Keratinocyte (primary cell): ENCODE measurements around the gene TLR8. TPM values are rescaled to one million over a fixed set of nuclear protein-coding genes. Genes with fewer than 3 reads are reported as not detected.

Source experiments
- DNase-seq: peaks from one replicate; pipeline ENCODE4 v3.0.0-alpha.2; 2011; ENCODE audit warnings: low read depth, missing footprints, low spot score
- FAIRE-seq: peaks from 2 replicates; lab custom pipeline; 2011; peaks lifted over from hg19 to GRCh38; lab: Jason Lieb, UNC
- H2AFZ ChIP-seq: 2 replicates; pipeline ENCODE4 v1.6.0; 2012; ENCODE audit warnings: low read length, control low read depth, inconsistent platforms; ENCODE audit not compliant: control insufficient read depth
- H3K27ac ChIP-seq: 2 replicates; pipeline ENCODE4 v1.5.1; 2011; ENCODE audit warnings: low read length; ENCODE audit not compliant: control insufficient read depth, insufficient read depth
- H3K27me3 ChIP-seq: 3 replicates; pipeline ENCODE4 v1.6.0; 2011; ENCODE audit warnings: low read length; ENCODE audit not compliant: control insufficient read depth, insufficient read depth; ENCODE audit errors: extremely low read depth
- H3K36me3 ChIP-seq, 2 experiments: 2 replicates in 1 of 2; 3 replicates in 1 of 2; pipeline ENCODE4 v1.5.1; 2011; ENCODE audit warnings: low read length in 2 of 2, mild to moderate bottlenecking in 1 of 2; ENCODE audit not compliant: control insufficient read depth in 2 of 2, insufficient read depth in 2 of 2; ENCODE audit errors: extremely low read depth in 1 of 2
- H3K4me1 ChIP-seq: 3 replicates; pipeline ENCODE4 v1.5.1; 2011; ENCODE audit warnings: low read length; ENCODE audit not compliant: control insufficient read depth, insufficient read depth; ENCODE audit errors: extremely low read depth
- H3K4me2 ChIP-seq: 3 replicates; pipeline ENCODE4 v1.6.0; 2011; ENCODE audit warnings: low read depth, low read length; ENCODE audit not compliant: control insufficient read depth, insufficient read depth; ENCODE audit errors: extremely low read depth
- H3K4me3 ChIP-seq, 3 experiments: fragments of 200-600 bp in 1 of 3; sonication (generic) in 1 of 3; 2 replicates in 2 of 3; 3 replicates in 1 of 3; pipeline ENCODE4 v1.5.1; 2011 to 2016; ENCODE audit warnings: low read length in 3 of 3, mild to moderate bottlenecking in 3 of 3, control low read depth in 2 of 3, inconsistent platforms in 1 of 3, low read depth in 1 of 3, mixed read lengths in 1 of 3, mixed run types in 1 of 3, moderate library complexity in 1 of 3; ENCODE audit not compliant: control insufficient read depth in 2 of 3, insufficient read depth in 2 of 3; ENCODE audit errors: extremely low read depth in 1 of 3
- H3K79me2 ChIP-seq: 2 replicates; pipeline ENCODE4 v1.6.0; 2012; ENCODE audit warnings: low read length; ENCODE audit not compliant: control insufficient read depth, insufficient read depth
- H3K9ac ChIP-seq: 3 replicates; pipeline ENCODE4 v1.6.0; 2011; ENCODE audit warnings: low read length; ENCODE audit not compliant: control insufficient read depth, insufficient read depth; ENCODE audit errors: extremely low read depth
- H3K9me1 ChIP-seq: 3 replicates; pipeline ENCODE4 v1.6.0; 2011; ENCODE audit warnings: low read length; ENCODE audit not compliant: control insufficient read depth, insufficient read depth; ENCODE audit errors: extremely low read depth
- H3K9me3 ChIP-seq: 2 replicates; pipeline ENCODE4 v1.5.1; 2012; ENCODE audit warnings: low read depth, low read length; ENCODE audit not compliant: control insufficient read depth
- H4K20me1 ChIP-seq: 3 replicates; pipeline ENCODE4 v1.6.0; 2011; ENCODE audit warnings: low read length; ENCODE audit not compliant: control insufficient read depth, insufficient read depth; ENCODE audit errors: extremely low read depth
- EZH2 ChIP-seq: IDR thresholded peaks from one replicate; pipeline ENCODE4 v1.6.1; 2012; ENCODE audit warnings: inconsistent platforms, mild to moderate bottlenecking, low read length, moderate library complexity
- dilution Hi-C: fragments of 300-500 bp; cut with MboI; formaldehyde crosslinking; loops from one replicate; pipeline ENCODE4 v1.7.0; 2020; ENCODE audit warnings: low sequenced_read_pairs; ENCODE audit not compliant: extremely low pct_ligation_motif_present
- polyA plus RNA-seq, 5 experiments: library from polyadenylated mRNA; depleted of rRNA in 3 of 5; stranded (reverse) in 3 of 5; stranded (forward) in 1 of 5; unstranded in 1 of 5; fragments of >200 nt; gene quantifications; 1 replicate in 1 of 5; 2 replicates in 3 of 5; 3 replicates in 1 of 5; pipeline versions ENCODE4 v1.2.1 to v1.2.3, GENCODE V29; 2011 to 2012; ENCODE audit warnings: missing spikeins in 2 of 5, low read depth in 1 of 5, low replicate concordance in 1 of 5
- TF ChIP-seq, protein P1 (sequence below), 3 experiments: IDR thresholded peaks in 1 of 3; conservative IDR thresholded peaks in 1 of 3; optimal IDR thresholded peaks in 1 of 3; 2 replicates in 2 of 3; 3 replicates in 1 of 3; pipeline versions ENCODE3 to v1.5.1; 2011; ENCODE audit warnings: low read length in 3 of 3, mild to moderate bottlenecking in 3 of 3, moderate library complexity in 2 of 3, control low read depth in 1 of 3, inconsistent platforms in 1 of 3; ENCODE audit not compliant: insufficient read depth in 2 of 3; ENCODE audit errors: extremely low read depth in 1 of 3

TLR8 gene
- polyA plus RNA-seq, 1 donor (not counting 4 experiments of a cell fraction or from before 2014, with no cell fraction given) = not detected

- Histone ChIP-seq H3K9me1 (no peaks in the 10 kb centered on the region), H3K4me1 (no peaks in the 10 kb centered on the region), H2AFZ (no peak overlapping the region), H3K27ac (no peak overlapping the region), H3K9ac (no peak overlapping the region), H3K36me3 (no peaks in the 10 kb centered on the region), H3K79me2 (no peaks in the 10 kb centered on the region), H3K4me2 (no peak overlapping the region), H3K4me3 (no peak overlapping the region), H3K27me3 (no peaks in the 10 kb centered on the region), H4K20me1 (no peaks in the 10 kb centered on the region), H3K9me3 (no peaks in the 10 kb centered on the region)
- FAIRE-seq (no peak), DNase-seq (no peak)
- TF ChIP-seq EZH2 = no peak
- TF ChIP-seq, protein P1, sequence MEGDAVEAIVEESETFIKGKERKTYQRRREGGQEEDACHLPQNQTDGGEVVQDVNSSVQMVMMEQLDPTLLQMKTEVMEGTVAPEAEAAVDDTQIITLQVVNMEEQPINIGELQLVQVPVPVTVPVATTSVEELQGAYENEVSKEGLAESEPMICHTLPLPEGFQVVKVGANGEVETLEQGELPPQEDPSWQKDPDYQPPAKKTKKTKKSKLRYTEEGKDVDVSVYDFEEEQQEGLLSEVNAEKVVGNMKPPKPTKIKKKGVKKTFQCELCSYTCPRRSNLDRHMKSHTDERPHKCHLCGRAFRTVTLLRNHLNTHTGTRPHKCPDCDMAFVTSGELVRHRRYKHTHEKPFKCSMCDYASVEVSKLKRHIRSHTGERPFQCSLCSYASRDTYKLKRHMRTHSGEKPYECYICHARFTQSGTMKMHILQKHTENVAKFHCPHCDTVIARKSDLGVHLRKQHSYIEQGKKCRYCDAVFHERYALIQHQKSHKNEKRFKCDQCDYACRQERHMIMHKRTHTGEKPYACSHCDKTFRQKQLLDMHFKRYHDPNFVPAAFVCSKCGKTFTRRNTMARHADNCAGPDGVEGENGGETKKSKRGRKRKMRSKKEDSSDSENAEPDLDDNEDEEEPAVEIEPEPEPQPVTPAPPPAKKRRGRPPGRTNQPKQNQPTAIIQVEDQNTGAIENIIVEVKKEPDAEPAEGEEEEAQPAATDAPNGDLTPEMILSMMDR (optimal IDR thresholded peaks at IDR 0.05 in 1 of 3, IDR thresholded peaks at IDR 0.05 in 1 of 3, conservative IDR thresholded peaks at IDR 0.05 in 1 of 3; ENCODE audit: extremely low read depth in 1 of 3, insufficient read depth in 2 of 3, low read length in 3 of 3) = no peak
- dilution Hi-C loops = no loop called here
Measured at GRCh38 chrX:12899506-12899905, 6.9 kb upstream of the TLR8 start.

DNA sequence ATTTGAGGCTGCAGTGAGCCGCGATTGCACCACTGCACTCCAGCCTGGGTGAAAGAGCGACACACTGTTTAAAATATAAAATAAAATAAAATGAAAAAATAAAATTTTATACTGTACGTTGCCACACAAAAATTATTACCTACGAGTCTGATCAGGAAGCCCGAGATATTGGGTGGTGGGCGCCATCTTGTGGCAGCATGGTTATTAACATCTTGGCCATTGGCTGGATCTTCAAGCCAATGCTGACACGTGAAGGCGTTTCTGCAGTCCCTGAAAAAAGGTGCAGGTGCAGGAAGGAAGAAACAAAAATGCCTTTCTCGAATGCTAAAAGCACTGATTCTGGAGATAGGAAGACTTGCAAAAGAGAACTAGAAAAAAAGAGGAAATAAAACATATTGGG is 4.9 kb upstream of the TLR8 start:
- H3K9ac ChIP-seq = no peak overlapping the region
- H3K27me3 ChIP-seq = no peaks in the 10 kb centered on the region
- peak; percentile 23 for DNase-seq
- H3K27ac ChIP-seq = no peak overlapping the region
- H2AFZ ChIP-seq = no peak overlapping the region
- no peaks in the 10 kb centered on the region for H3K9me1 ChIP-seq
- no peaks in the 10 kb centered on the region for H3K9me3 ChIP-seq
- H3K4me3 ChIP-seq = no peak overlapping the region
- FAIRE-seq = peak; percentile 34
- H4K20me1 ChIP-seq = no peaks in the 10 kb centered on the region
- no peak overlapping the region for H3K4me2 ChIP-seq
- no peaks in the 10 kb centered on the region for H3K79me2 ChIP-seq
- TF ChIP-seq, protein P1 (optimal IDR thresholded peaks at IDR 0.05 in 1 of 3, IDR thresholded peaks at IDR 0.05 in 1 of 3, conservative IDR thresholded peaks at IDR 0.05 in 1 of 3; ENCODE audit: extremely low read depth in 1 of 3, insufficient read depth in 2 of 3, low read length in 3 of 3) = peak; percentile 62 to 79 (median 68)
- TF ChIP-seq EZH2 = no peak
- no peaks in the 10 kb centered on the region for H3K4me1 ChIP-seq
- dilution Hi-C loops = no loop called here
- H3K36me3 ChIP-seq = no peaks in the 10 kb centered on the region
